Measurements from ENCODE around the gene GNPTAB. TPM values are rescaled to one million over a fixed set of nuclear protein-coding genes. Genes with fewer than 3 reads are reported as not detected.

GNPTAB gene
- total and polyA plus RNA-seq, 2 of the 8 experiments (the other 6 are each of a cell fraction or from before 2014, with no cell fraction given) = 21.5 to 51.3 TPM

DNA sequence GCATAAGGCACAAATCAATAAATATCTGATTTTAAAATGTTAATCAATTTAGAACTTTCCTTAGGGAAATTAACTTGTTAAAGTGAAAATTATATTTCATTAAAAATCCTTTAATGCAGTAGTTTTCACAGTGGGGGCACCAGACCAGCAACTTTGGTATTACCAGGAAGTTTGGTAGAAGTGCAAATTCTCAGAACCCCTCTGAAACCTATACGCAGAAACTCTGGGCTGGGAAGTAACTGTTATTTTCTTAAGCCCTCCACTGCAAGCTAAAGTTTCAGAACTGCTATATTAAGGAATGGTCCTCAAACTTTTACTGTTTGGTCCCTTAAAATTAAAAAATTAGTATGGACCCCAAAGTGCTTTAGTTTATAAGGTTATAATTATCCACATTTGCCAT, 35.7 kb downstream of the GNPTAB start:
- no peak overlapping the region for H3K27ac ChIP-seq (ENCODE audit: low read depth, low read length)
- H2AK5ac ChIP-seq (ENCODE audit: low read depth, low read length) = no peak overlapping the region
- no peak overlapping the region for H3K4ac ChIP-seq (replicated peaks; ENCODE audit: insufficient read length, low read depth, low read length)
- H2AFZ ChIP-seq (ENCODE audit: low read length) = no peak overlapping the region
- H4K5ac ChIP-seq (ENCODE audit: insufficient read length, low read depth, low read length) = no peak overlapping the region
- no peaks in the 10 kb centered on the region for H3K23me2 ChIP-seq (ENCODE audit: low read depth, low read length)
- H3K79me2 ChIP-seq (ENCODE audit: control insufficient read depth in 1 of 2, insufficient read depth in 2 of 2, low read length in 2 of 2) = peaks cover 0 to 20% of the 10 kb centered on the region in 2 experiments; a peak in 2 of 4 replicates
- peaks cover 0 to 2% of the 10 kb centered on the region in 2 experiments for H4K20me1 ChIP-seq (replicated peaks in 1 of 2; ENCODE audit: control insufficient read depth in 1 of 2, insufficient read depth in 2 of 2, low read length in 2 of 2)
- no peak overlapping the region for H3K4me2 ChIP-seq (ENCODE audit: insufficient read depth in 1 of 2, low read depth in 2 of 2, low read length in 2 of 2)
- H2BK120ac ChIP-seq (replicated peaks; ENCODE audit: low read depth, low read length) = no peak overlapping the region
- H3K56ac ChIP-seq (replicated peaks; ENCODE audit: insufficient read length, low read depth, low read length) = no peak overlapping the region
- DNase-seq (ENCODE audit: low read depth in 1 of 2, low spot score in 2 of 2) (no peak), FAIRE-seq (no peak)
- H2BK5ac ChIP-seq (ENCODE audit: low read depth, low read length) = no peak overlapping the region
- no peak overlapping the region for H3K18ac ChIP-seq (ENCODE audit: extremely low read depth, low read length)
- H3K4me1 ChIP-seq (replicated peaks in 1 of 4; ENCODE audit: control insufficient read depth in 3 of 4, insufficient read depth in 4 of 4, low read length in 3 of 4) = no peaks in the 10 kb centered on the region
- peaks cover 2% of the 10 kb centered on the region; the same call in 1 of the 2 replicates for H3K79me1 ChIP-seq (ENCODE audit: low read depth, low read length)
- no peak overlapping the region for H3K4me3 ChIP-seq (ENCODE audit: extremely low read depth in 1 of 4, insufficient read depth in 2 of 4, low read depth in 3 of 4, low read length in 4 of 4)
- H3K9me3 ChIP-seq (ENCODE audit: insufficient read depth in 2 of 2, low read depth in 1 of 2, low read length in 1 of 2) = no peaks in the 10 kb centered on the region
- no peak overlapping the region for H3K9ac ChIP-seq (replicated peaks in 1 of 4; ENCODE audit: extremely low read depth in 1 of 4, low read depth in 3 of 4, low read length in 3 of 4)
- ChIA-PET CTCF (ENCODE audit: partially characterized antibody) (interaction anchor here (1.0 to 2.0 kb wide), 4 partner anchors 21 to 71 kb away, joined by 3 to 5 read pairs (median 4); partner anchors contain the start of gene GNPTAB), POLR2A (ENCODE audit: partially characterized antibody) (no interaction called here)
- no peak overlapping the region for H2BK12ac ChIP-seq (ENCODE audit: low read depth, low read length)
- H4K8ac ChIP-seq (ENCODE audit: extremely low read depth, insufficient read depth, low read length) = no peak overlapping the region
- no peak overlapping the region for H4K91ac ChIP-seq (replicated peaks; ENCODE audit: insufficient read length, low read length)
- no peak overlapping the region for H3K23ac ChIP-seq (ENCODE audit: insufficient read length)
- no peaks in the 10 kb centered on the region for H3K27me3 ChIP-seq (replicated peaks in 1 of 4; ENCODE audit: control insufficient read depth in 3 of 4, extremely low read depth in 1 of 4, insufficient read depth in 3 of 4, low read length in 3 of 4)
- peaks cover 0 to 21% (median 0%) of the 10 kb centered on the region in 4 experiments; a peak in 2 of 8 replicates for H3K36me3 ChIP-seq (ENCODE audit: control insufficient read depth in 2 of 4, insufficient read depth in 4 of 4, low read length in 3 of 4)
- WGBS, 2 experiments (ENCODE audit: extremely low coverage in 1 of 2, insufficient coverage in 1 of 2, insufficient read length in 1 of 2, insufficient replicate concordance in 2 of 2, low coverage in 1 of 2, low lambda C conversion rate in 2 of 2, missing lambda C conversion rate in 1 of 2) = 89% methylated on average over 1 of the region's 1 CpG; no CpG with 5 or more reads in 1 of the 2 experiments
- no peak overlapping the region for H2BK15ac ChIP-seq (ENCODE audit: low read length)
- no peak overlapping the region for H3K14ac ChIP-seq (ENCODE audit: insufficient read length)
- H2BK20ac ChIP-seq (ENCODE audit: low read length) = no peak overlapping the region
- TF ChIP-seq BCL11A (IDR thresholded peaks at IDR 0.05; ENCODE audit: low read depth in 2 of 2, low read length in 2 of 2) = no peak
- TF ChIP-seq BRCA1 (IDR thresholded peaks at IDR 0.05; ENCODE audit: low read depth, low read length) = no peak
- no peak for TF ChIP-seq POLR2AphosphoS5 (IDR thresholded peaks at IDR 0.05; ENCODE audit: low read depth, low read length)
- TF ChIP-seq HDAC2 (IDR thresholded peaks at IDR 0.05; ENCODE audit: borderline replicate concordance in 1 of 2, low read depth in 2 of 2, low read length in 2 of 2) = no peak
- TF ChIP-seq CHD1 (IDR thresholded peaks at IDR 0.05; ENCODE audit: low read depth, low read length) = no peak
- TF ChIP-seq SIRT6 (IDR thresholded peaks at IDR 0.05; ENCODE audit: low read length) = no peak
- TF ChIP-seq BACH1 (IDR thresholded peaks at IDR 0.05; ENCODE audit: low read length) = no peak
- no peak for TF ChIP-seq SP2 (IDR thresholded peaks at IDR 0.05; ENCODE audit: low read length)
- no peak for TF ChIP-seq NANOG (IDR thresholded peaks at IDR 0.05; ENCODE audit: insufficient read depth, low read depth, low read length, poor library complexity, severe bottlenecking)
- TF ChIP-seq CREB1 (IDR thresholded peaks at IDR 0.05) = no peak
- no peak for TF ChIP-seq ZNF274 (IDR thresholded peaks at IDR 0.05; ENCODE audit: borderline replicate concordance, extremely low read depth, low read length)
- TF ChIP-seq RXRA (IDR thresholded peaks at IDR 0.05; ENCODE audit: insufficient read depth, low read depth, low read length) = no peak
- no peak for TF ChIP-seq POLR2A (IDR thresholded peaks at IDR 0.05; ENCODE audit: control extremely low read depth in 1 of 2, low read depth in 2 of 2, low read length in 2 of 2)
- no peak for TF ChIP-seq PHF8 (conservative IDR thresholded peaks at IDR 0.05; ENCODE audit: low read depth, low read length)
- TF ChIP-seq TCF12 (IDR thresholded peaks at IDR 0.05; ENCODE audit: low read depth, low read length) = no peak
